LNCaP clone FGC (cell line): ENCODE data around the gene LST1.
A peak's percentile ranks its signal among the peaks of the same experiment; 100 is the strongest.
"Not testable (repeated sequence)": the region's sequence is repeated elsewhere in the genome, so short reads cannot be mapped to it uniquely, and the experiment has no call there.

Experiments used
- DNase-seq: peaks from one replicate; pipeline ENCODE4 v3.0.0-alpha.2; 2011; ENCODE audit warnings: low read depth
- H3K4me3 ChIP-seq: 2 replicates; pipeline ENCODE4 v1.5.1; 2011; ENCODE audit warnings: mild to moderate bottlenecking, low read depth, low read length, control low read depth
- TF ChIP-seq, protein P1 (sequence below): IDR thresholded peaks from 2 replicates; pipeline ENCODE4 v1.5.1; 2012; ENCODE audit warnings: mild to moderate bottlenecking; ENCODE audit not compliant: control insufficient read depth, insufficient read depth; ENCODE audit errors: extremely low read depth

Gene LST1

DNA sequence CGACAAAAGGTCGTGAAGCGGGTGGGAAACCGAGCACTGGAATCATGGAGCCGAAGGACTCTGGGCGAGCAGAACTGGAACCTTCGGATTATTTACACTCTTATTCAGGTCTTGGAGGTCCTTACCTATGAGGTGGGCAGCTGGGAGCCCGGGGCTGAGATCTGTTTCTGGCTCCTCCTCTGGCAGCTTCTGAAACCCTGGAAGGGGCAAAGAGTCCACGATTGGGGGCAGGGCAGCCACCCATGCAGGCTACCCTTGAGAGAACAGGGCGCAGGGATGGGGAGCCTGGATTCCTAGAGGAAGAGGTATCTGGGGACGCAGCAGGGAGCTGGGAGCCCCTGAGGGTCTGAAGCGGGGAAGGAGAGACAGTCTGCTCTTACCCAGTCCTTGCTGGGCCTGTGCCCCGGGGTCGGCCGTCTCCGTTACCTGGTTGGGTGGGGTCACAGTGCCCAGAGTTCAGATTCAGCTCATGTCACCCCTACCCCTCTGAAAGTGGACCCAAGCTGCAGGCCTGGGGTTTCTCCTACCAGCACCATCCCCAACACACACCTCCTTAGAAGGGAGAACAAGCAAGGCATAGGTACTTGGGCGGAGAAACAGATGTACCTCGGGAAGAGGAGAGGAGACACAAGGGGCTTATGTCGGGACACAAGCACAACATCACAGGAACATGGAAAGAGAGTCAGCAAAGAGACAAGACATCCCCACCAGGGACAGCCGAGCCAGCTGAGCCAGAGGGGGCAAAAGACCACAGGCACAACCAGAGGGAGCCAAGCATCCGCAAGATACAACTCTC is 4.4 kb upstream of the LST1 start:
- TF ChIP-seq, protein P1, sequence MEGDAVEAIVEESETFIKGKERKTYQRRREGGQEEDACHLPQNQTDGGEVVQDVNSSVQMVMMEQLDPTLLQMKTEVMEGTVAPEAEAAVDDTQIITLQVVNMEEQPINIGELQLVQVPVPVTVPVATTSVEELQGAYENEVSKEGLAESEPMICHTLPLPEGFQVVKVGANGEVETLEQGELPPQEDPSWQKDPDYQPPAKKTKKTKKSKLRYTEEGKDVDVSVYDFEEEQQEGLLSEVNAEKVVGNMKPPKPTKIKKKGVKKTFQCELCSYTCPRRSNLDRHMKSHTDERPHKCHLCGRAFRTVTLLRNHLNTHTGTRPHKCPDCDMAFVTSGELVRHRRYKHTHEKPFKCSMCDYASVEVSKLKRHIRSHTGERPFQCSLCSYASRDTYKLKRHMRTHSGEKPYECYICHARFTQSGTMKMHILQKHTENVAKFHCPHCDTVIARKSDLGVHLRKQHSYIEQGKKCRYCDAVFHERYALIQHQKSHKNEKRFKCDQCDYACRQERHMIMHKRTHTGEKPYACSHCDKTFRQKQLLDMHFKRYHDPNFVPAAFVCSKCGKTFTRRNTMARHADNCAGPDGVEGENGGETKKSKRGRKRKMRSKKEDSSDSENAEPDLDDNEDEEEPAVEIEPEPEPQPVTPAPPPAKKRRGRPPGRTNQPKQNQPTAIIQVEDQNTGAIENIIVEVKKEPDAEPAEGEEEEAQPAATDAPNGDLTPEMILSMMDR: no peak
- DNase-seq: no peak
- peak overlapping the region; percentile 53 for H3K4me3 ChIP-seq

DNA sequence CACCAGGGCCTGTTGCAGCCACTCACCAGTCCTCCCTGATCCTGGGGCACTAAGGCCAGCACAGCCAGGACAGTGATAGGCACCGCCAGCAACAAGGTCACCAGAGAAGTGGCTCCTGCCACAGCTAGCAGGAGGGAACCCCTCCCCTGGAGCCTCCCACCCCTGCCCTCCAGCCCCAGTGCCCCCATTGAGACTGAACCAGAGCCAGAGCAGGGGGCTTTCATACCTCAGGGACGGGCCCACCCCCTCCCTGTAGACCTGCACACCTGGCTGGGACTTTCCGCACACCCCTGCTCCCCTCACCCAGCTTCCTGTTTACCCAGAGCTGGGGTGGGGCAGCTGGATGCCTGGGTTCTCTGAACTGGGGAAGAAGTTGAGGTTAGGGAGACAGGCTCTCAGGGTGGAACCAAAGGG is 3.8 kb upstream of the LST1 start, which contains the start of gene LTB:
Gene LTB, minus strand, starts transcription at position 195 of the 414 bp plus-strand sequence. Its CDS starts 7 bp downstream, at position 188.
- peak within 1 kb of the TSS; percentile 53 for H3K4me3 ChIP-seq
- TF ChIP-seq, protein P1: no peak

DNA sequence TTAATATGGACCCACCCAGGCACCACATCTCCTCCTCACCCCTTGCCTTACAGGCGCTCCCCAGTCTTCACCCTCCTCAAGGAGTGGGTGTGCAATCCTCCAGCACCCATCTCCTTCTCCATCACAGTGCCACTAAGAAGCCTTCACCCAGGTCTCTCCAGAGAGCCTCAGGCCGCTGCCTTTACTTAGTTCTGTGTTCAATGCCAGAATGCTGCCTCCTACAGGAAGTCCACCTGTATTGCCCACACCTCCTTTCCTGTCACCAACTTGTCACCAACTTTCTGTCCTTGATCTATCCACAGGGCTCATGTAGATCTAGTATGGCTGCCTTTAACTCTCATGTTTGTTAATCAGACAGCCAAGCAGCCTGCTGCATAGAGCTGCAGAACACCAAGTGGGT is 586 bp upstream of the LST1 start:
- DNase-seq: no peak
- TF ChIP-seq, protein P1: 0 out of 2 replicates have a peak, but pooled peaks have one; percentile 16
- no peak overlapping the region for H3K4me3 ChIP-seq

More for the DNA sequence above, 3.8 kb upstream of the LST1 start, which contains the start of gene LTB:
- DNase-seq: no peak

DNA sequence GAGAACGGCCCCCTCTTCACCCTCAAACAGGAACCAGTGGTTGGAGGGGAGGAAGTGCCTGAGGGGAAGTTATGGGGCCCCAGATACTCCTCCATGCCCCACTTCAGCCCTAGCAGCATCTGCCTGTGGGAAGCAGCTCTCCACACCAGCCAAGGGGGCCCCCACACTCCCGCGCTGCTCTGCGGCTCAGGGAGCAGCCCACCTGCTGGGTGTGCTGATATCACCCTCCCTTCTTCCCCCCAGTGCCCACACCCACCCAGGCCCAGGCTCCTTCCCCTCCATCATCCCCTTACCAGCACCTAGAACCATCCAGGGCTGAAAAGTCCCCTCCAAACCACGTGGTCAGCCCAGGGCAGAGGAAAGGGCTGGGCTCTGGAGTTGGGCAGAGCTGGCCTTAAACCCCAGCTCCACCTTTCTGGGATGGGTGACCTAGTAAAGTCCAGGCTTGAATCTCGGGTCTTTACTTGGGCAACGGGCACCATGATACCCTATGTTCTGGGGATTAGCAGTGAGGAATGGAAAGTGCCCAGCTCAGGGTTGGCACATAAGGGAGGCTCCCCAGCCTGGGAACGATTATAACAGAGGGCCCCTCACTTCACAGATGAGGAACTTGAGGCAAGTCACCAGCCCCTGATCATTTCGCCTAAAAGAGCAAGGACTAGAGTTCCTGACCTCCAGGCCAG is 663 bp downstream of the LST1 start:
- TF ChIP-seq, protein P1: no peak
- DNase-seq: no peak
- no peak overlapping the region for H3K4me3 ChIP-seq

DNA sequence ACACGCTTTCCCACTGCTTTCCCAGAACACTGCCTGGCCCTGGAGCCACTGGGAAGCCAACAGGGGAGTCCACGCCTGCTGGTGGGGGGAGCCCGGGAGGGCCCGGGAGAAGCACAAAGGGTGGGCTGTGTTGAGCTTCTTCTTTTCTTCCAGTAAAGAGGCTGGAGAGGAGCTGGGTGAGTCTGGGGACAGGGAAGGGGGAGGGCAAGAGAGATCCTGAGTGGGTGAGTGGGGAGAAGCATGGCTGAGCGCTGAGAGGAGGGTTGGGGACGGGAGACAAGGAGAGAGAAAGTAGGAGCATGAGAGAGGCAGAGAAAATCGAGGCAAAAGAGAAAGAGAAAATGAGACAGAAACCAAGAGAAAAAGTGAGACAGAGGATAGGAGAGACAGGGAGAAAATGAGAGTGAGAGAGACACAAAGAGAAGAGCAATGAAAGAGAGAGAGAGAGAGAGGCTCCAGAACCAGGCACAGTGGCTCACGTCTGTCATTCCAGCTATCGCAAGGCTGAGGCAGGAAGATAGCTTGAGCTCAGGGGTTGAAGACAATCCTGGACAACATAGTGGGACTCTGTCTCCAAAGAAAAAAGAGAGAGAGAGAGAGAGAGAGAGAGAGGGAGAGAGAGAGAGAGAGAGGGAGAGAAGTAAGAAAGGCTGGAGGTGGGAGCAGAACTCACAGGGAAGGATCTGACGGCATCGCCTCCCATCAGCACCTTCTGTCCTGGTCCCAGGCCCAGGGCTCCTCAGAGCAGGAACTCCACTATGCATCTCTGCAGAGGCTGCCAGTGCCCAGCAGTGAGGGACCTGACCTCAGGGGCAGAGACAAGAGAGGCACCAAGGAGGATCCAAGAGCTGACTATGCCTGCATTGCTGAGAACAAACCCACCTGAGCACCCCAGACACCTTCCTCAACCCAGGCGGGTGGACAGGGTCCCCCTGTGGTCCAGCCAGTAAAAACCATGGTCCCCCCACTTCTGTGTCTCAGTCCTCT is 2.0 kb downstream of the LST1 start:
- TF ChIP-seq, protein P1: no peak
- H3K4me3 ChIP-seq: no peak overlapping the region
- no peak for DNase-seq

DNA sequence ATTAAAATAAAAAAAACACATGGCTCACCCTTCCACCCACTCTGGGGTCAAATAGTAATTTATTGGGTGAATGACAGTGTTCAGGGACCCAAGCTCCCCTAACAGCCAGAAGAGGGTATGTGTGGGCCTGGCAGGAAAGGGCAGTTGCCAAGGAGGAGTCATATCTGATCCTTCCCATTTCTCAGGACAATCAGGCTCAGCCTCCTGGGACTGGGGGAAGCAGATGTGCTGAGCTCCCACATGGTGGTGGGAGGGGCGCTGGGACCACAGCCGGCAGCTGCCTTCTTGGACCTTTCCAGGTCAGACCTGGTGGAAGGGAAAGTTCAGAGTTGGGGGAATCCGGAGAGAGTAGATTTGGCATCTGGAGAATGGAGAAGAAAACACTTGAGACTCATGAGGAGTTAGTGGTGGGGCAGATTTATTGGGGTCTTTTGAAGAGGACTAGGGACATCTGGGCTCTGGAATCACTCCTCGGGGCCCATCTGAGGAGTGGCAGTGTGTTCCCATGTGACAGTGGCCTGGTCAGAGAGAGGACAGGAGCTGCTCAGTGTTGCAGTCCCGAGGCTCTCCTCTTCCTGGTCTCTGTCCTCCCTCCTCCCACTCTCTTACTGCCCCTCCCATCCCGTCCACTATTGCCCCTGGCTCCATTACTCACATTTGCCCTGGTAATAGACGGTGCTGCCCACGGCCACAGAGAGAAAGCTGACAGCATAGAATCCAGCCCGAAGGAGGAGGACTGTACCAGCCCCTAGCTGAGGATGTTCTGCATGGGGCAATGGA is 3.0 kb downstream of the LST1 start:
- H3K4me3 ChIP-seq: no peak overlapping the region
- TF ChIP-seq, protein P1: no peak
- DNase-seq: no peak

DNA sequence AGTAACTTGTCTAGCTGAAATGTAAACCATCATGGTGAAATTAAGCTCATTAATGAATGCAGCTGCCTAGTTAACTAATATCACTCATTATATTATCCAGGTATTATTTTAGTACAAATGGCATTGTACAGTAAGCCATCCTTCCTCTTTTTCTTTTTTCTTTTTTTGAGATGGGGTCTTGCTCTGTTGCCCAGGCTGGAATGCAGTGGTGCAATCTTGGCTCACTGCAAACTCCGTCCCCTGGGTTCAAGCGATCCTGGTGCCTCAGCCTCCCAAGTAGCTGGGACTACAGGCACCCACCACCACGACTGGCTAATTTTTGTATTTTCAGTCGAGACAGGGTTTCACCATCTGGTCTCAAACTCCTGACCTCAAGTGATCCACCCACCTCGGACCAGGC is 4.6 kb downstream of the LST1 start:
- not testable (repeated sequence) for H3K4me3 ChIP-seq, DNase-seq
